Measurements from ENCODE around the gene SAFB2.

SAFB2 gene

GRCh38 chr19:5625641-5626040 is 3.1 kb upstream of the SAFB2 start:
- no peak overlapping the region for H3K4me3 ChIP-seq (ENCODE audit: low read depth, low read length)
- H3K9me3 ChIP-seq (ENCODE audit: control insufficient read depth, insufficient read depth, low read depth, low read length), result no peaks in the 10 kb centered on the region
- H3K4me1 ChIP-seq (ENCODE audit: control insufficient read depth, insufficient read depth, low read length), result peaks cover 16% of the 10 kb centered on the region
- ChIA-PET CTCF (interaction anchor here (0.6 kb wide), 1 partner anchor 456 kb away, joined by 4 read pairs; no protein-coding TSS in a partner anchor), POLR2A (no interaction called here)
- H3K36me3 ChIP-seq (ENCODE audit: control insufficient read depth in 2 of 2, insufficient read depth in 1 of 2, low read length in 2 of 2), result peaks cover 46 to 72% of the 10 kb centered on the region in 2 experiments
- H3K27ac ChIP-seq (ENCODE audit: extremely low read depth, low read depth, low read length), result 0 out of 2 replicates have a peak overlapping the region, but pooled peaks have one; percentile 11
- TF ChIP-seq PRDM6 (tag by site-specific recombination; IDR thresholded peaks at IDR 0.05), result no peak
- TF ChIP-seq ZNF629 (tag by site-specific recombination; IDR thresholded peaks at IDR 0.05), result peak; percentile 69
- no peak for TF ChIP-seq ZBTB6 (tag by site-specific recombination; IDR thresholded peaks at IDR 0.05)
- TF ChIP-seq ZNF174 (tag by site-specific recombination; IDR thresholded peaks at IDR 0.05), result no peak
- TF ChIP-seq WT1 (tag by site-specific recombination; IDR thresholded peaks at IDR 0.05), result no peak
- peak; percentile 71 for TF ChIP-seq ATF2 (tag by site-specific recombination; IDR thresholded peaks at IDR 0.05; ENCODE audit: low read depth)
- peak; percentile 49 for TF ChIP-seq PRDM1 (tag by site-specific recombination; IDR thresholded peaks at IDR 0.05)
- TF ChIP-seq ZBTB10 (tag by site-specific recombination; IDR thresholded peaks at IDR 0.05), result no peak
- TF ChIP-seq ZNF18 (tag by site-specific recombination; IDR thresholded peaks at IDR 0.05), result no peak
- TF ChIP-seq ZNF792 (tag by site-specific recombination; IDR thresholded peaks at IDR 0.05), result no peak
- TF ChIP-seq ZNF239 (tag by site-specific recombination; IDR thresholded peaks at IDR 0.05), result no peak
- TF ChIP-seq ZNF658 (tag by site-specific recombination; IDR thresholded peaks at IDR 0.05), result no peak
- no peak for TF ChIP-seq GLIS1 (tag by site-specific recombination; IDR thresholded peaks at IDR 0.05)
- no peak for TF ChIP-seq ZNF571 (tag by site-specific recombination; IDR thresholded peaks at IDR 0.05)
- no peak for TF ChIP-seq GLI4 (tag by site-specific recombination; IDR thresholded peaks at IDR 0.05)
- TF ChIP-seq ZNF2 (tag by site-specific recombination; IDR thresholded peaks at IDR 0.05), result no peak
- peak; percentile 41; the same call in 1 of the 2 replicates for TF ChIP-seq ZNF639 (tag by site-specific recombination; IDR thresholded peaks at IDR 0.05)
- peak; percentile 81 for TF ChIP-seq ZNF600 (tag by site-specific recombination; IDR thresholded peaks at IDR 0.05)
- TF ChIP-seq INSM2 (tag by site-specific recombination; IDR thresholded peaks at IDR 0.05), result no peak
- TF ChIP-seq ZNF221 (tag by site-specific recombination; IDR thresholded peaks at IDR 0.05; ENCODE audit: borderline replicate concordance), result no peak
- TF ChIP-seq ZNF19 (tag by site-specific recombination; IDR thresholded peaks at IDR 0.05; ENCODE audit: low read depth), result no peak
- no peak for TF ChIP-seq ZNF837 (tag by site-specific recombination; IDR thresholded peaks at IDR 0.05)
- no peak for TF ChIP-seq ZNF133 (tag by site-specific recombination; IDR thresholded peaks at IDR 0.05)
